Measurements from ENCODE around the gene TGFB1I1.

The TGFB1I1 gene

DNA sequence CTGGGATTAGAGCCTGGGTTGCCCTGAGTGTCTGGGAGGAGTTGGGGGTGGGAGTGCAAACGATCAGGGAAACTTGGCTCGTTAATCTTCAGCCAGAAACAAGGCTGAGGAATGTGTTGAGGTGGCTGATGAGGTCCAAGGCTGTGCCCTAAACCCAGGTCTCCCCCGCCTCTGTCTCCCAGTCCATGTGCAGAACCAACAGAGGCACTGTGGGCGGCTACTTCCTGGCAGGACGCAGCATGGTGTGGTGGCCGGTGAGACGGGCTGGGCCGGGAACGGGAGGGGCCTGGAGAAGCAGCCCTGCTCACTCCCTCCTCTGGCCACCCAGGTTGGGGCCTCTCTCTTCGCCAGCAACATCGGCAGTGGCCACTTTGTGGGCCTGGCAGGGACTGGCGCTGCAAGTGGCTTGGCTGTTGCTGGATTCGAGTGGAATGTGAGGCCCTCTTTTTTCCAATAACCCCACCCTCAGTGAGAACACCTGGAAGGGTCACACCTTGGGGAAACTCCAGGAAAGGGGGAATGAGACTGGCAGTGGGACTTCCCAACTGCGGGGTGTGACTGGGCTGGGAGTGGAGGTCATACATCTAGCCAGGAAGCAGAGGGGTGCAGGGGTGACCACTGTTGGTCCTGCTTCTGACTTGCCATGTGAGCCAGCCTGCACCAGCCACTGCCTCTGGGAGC, 12.7 kb downstream of the TGFB1I1 start:
- Histone ChIP-seq H3K4me1 (no peaks in the 10 kb centered on the region), H3K27me3 (peaks cover 14% of the 10 kb centered on the region), H3K4me3 (ENCODE audit: low read depth, low read length) (no peak overlapping the region), H3K9me3 (no peaks in the 10 kb centered on the region), H3K36me3 (no peaks in the 10 kb centered on the region)
- TF ChIP-seq, protein P1, sequence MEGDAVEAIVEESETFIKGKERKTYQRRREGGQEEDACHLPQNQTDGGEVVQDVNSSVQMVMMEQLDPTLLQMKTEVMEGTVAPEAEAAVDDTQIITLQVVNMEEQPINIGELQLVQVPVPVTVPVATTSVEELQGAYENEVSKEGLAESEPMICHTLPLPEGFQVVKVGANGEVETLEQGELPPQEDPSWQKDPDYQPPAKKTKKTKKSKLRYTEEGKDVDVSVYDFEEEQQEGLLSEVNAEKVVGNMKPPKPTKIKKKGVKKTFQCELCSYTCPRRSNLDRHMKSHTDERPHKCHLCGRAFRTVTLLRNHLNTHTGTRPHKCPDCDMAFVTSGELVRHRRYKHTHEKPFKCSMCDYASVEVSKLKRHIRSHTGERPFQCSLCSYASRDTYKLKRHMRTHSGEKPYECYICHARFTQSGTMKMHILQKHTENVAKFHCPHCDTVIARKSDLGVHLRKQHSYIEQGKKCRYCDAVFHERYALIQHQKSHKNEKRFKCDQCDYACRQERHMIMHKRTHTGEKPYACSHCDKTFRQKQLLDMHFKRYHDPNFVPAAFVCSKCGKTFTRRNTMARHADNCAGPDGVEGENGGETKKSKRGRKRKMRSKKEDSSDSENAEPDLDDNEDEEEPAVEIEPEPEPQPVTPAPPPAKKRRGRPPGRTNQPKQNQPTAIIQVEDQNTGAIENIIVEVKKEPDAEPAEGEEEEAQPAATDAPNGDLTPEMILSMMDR (IDR thresholded peaks at IDR 0.05; ENCODE audit: low read depth, low read length): no peak
- DNase-seq: no peak

DNA sequence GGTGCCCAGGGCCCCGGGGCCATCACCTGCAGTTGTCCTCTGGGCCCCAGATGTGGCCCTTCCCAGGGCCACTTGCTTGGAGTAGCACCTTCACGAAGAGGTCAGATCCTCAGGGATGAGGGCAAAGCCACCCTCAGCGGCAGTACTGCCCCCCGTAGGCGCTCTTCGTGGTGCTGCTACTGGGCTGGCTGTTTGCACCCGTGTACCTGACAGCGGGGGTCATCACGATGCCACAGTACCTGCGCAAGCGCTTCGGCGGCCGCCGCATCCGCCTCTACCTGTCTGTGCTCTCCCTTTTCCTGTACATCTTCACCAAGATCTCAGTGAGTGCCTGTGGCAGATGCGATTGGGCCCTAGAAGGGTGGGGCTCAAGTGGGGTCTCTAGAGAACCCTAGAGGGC, 13.6 kb downstream of the TGFB1I1 start:
- DNase-seq: no peak
- no peaks in the 10 kb centered on the region for H3K4me1 ChIP-seq
- no peak overlapping the region for H3K4me3 ChIP-seq (ENCODE audit: low read depth, low read length)
- no peaks in the 10 kb centered on the region for H3K36me3 ChIP-seq
- TF ChIP-seq, protein P1 (IDR thresholded peaks at IDR 0.05; ENCODE audit: low read depth, low read length): no peak
- H3K9me3 ChIP-seq: no peaks in the 10 kb centered on the region
- H3K27me3 ChIP-seq: peaks cover 14% of the 10 kb centered on the region

DNA sequence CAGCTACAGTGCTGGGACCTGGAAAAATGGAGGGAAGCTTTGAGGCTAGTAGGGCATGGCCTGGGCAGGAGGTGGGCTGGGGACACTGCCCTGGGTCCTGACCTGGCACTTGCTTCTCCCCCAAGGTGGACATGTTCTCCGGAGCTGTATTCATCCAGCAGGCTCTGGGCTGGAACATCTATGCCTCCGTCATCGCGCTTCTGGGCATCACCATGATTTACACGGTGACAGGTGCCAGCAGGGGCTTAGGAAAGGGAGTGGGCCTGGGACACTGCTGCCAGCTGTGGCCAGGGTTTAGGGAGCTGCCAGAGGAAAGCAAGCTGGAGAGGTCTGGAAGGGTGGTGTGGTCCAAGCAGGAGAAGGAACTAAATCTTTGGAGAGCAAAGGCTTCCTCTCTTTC, 14.1 kb downstream of the TGFB1I1 start:
- H3K9me3 ChIP-seq: no peaks in the 10 kb centered on the region
- no peaks in the 10 kb centered on the region for H3K4me1 ChIP-seq
- no peaks in the 10 kb centered on the region for H3K36me3 ChIP-seq
- no peak for DNase-seq
- no peak overlapping the region for H3K4me3 ChIP-seq (ENCODE audit: low read depth, low read length)
- H3K27me3 ChIP-seq: peaks cover 14% of the 10 kb centered on the region
- TF ChIP-seq, protein P1 (IDR thresholded peaks at IDR 0.05; ENCODE audit: low read depth, low read length): no peak

DNA sequence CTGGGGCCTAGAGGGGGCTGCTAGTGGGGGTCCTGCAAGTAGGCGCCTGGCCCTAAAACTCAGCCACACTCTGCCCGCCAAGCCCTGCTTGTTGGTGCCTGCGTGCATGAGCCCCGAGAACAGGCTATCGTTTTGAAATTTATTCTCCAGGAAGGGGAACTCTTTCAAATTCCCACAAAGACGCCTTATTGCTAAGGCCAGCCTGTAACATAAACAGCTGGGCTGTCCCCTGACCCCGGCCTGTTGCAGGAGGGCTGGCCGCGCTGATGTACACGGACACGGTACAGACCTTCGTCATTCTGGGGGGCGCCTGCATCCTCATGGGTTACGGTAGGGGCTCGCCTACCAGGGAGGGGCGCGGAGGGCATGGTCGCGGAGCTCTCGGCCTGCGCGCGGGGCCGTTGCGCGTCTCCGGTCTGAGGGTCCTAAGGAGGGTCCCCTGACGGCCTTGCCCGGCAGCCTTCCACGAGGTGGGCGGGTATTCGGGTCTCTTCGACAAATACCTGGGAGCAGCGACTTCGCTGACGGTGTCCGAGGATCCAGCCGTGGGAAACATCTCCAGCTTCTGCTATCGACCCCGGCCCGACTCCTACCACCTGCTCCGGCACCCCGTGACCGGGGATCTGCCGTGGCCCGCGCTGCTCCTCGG, 15.2 kb downstream of the TGFB1I1 start:
- no peaks in the 10 kb centered on the region for H3K4me1 ChIP-seq
- TF ChIP-seq, protein P1 (IDR thresholded peaks at IDR 0.05; ENCODE audit: low read depth, low read length): no peak
- H3K4me3 ChIP-seq (ENCODE audit: low read depth, low read length): peak overlapping the region; percentile 51
- H3K27me3 ChIP-seq: peaks cover 14% of the 10 kb centered on the region
- H3K9me3 ChIP-seq: no peaks in the 10 kb centered on the region
- DNase-seq: no peak
- H3K36me3 ChIP-seq: no peaks in the 10 kb centered on the region

DNA sequence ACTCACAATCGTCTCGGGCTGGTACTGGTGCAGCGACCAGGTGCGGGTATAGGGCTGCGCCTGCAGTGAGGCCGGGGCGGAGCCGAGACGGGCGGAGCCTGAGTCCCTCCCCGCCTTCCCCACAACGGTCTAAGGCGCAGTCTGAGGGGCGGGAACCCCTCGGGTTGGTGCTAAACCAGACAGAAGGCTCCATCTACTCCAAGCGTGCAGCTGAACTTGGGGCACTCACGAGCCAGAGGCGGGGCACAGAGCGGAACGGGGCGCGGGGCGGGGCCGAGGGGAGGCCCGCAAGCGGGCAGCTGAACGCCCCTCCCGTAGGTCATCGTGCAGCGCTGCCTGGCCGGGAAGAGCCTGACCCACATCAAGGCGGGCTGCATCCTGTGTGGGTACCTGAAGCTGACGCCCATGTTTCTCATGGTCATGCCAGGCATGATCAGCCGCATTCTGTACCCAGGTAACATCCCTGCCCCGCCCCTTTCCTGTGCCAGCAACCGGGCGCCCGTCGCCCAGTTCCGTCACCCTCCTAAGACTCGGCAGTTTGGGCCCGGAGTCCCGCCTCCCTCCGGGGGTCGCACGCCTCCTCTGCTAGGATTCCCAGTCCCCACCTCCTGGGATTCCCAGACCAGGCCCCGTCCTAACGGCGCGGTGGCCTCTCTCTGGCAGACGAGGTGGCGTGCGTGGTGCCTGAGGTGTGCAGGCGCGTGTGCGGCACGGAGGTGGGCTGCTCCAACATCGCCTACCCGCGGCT, 15.9 kb downstream of the TGFB1I1 start:
- Histone ChIP-seq H3K4me3 (ENCODE audit: low read depth, low read length) (peak overlapping the region; percentile 51), H3K27me3 (peaks cover 14% of the 10 kb centered on the region), H3K36me3 (no peaks in the 10 kb centered on the region), H3K4me1 (no peaks in the 10 kb centered on the region), H3K9me3 (no peaks in the 10 kb centered on the region)
- TF ChIP-seq, protein P1 (IDR thresholded peaks at IDR 0.05; ENCODE audit: low read depth, low read length): no peak
- DNase-seq: peak; percentile 54
